Stimulated activated CD4-positive, alpha-beta T cell treated with anti-CD3 and anti-CD28 coated beads, Interleukin-1b, Interleukin-23, amount 100 ng/mL, for 1 hour (primary cell): ENCODE measurements around the gene RAB6C.
"Not testable (repeated sequence)": the region's sequence is repeated elsewhere in the genome, so short reads cannot be mapped to it uniquely, and the experiment has no call there.

ENCODE experiments used
- DNase-seq, 2 donors: peaks; one replicate each; pipeline ENCODE4 v3.0.0-alpha.2; 2020; ENCODE audit warnings: low read depth in 2 of 2

Gene RAB6C

GRCh38 chr2:129993151-129993550, 13.7 kb downstream of the RAB6C start:
- not testable (repeated sequence) for DNase-seq

GRCh38 chr2:129996657-129997237, 17.3 kb downstream of the RAB6C start:
- DNase-seq: not testable (repeated sequence)

- not testable (repeated sequence) for DNase-seq
Measured at GRCh38 chr2:129998771-129999170, 19.3 kb downstream of the RAB6C start.

GRCh38 chr2:130005862-130006261, 26.4 kb downstream of the RAB6C start:
- not testable (repeated sequence) for DNase-seq

GRCh38 chr2:130016701-130017100, 37.2 kb downstream of the RAB6C start:
- not testable (repeated sequence) for DNase-seq

- DNase-seq: no peak
Measured at GRCh38 chr2:130019402-130019801, 39.9 kb downstream of the RAB6C start.

GRCh38 chr2:130020069-130020468, 40.6 kb downstream of the RAB6C start:
- not testable (repeated sequence) for DNase-seq

- not testable (repeated sequence) for DNase-seq
Measured at GRCh38 chr2:130025931-130026330, 46.5 kb downstream of the RAB6C start.
